Testis (tissue), 3 donors: ENCODE data around the gene TBC1D22A. TPM values are rescaled to one million over a fixed set of nuclear protein-coding genes. Genes with fewer than 3 reads are reported as not detected.

Experiments
- DNase-seq: peaks from one replicate; pipeline ENCODE4 v3.0.0-alpha.2; 2019
- H3K27ac ChIP-seq, 2 donors: fragments of 200-600 bp; sonication (generic); one replicate each; pipeline ENCODE4 v1.5.1; 2019
- H3K27me3 ChIP-seq: fragments of 200-600 bp; sonication (generic); one replicate; pipeline ENCODE4 v1.5.1; 2019
- H3K36me3 ChIP-seq: fragments of 200-600 bp; sonication (generic); one replicate; pipeline ENCODE4 v1.5.1; 2017; ENCODE audit warnings: low read depth; ENCODE audit errors: missing control alignments
- H3K4me1 ChIP-seq: fragments of 200-600 bp; sonication (generic); one replicate; pipeline ENCODE4 v1.5.1; 2019
- H3K4me3 ChIP-seq, 2 donors: fragments of 200-600 bp; sonication (generic); one replicate each; pipeline ENCODE4 v1.5.1; 2017 to 2019
- H3K9me3 ChIP-seq: fragments of 200-600 bp; sonication (generic); one replicate; pipeline ENCODE4 v1.5.1; 2017
- CTCF ChIP-seq, 3 experiments: fragments of 450-650 bp in 2 of 3; fragments of 200-600 bp in 1 of 3; sonication (generic) in 1 of 3; IDR thresholded peaks; one replicate each; pipeline ENCODE4 v1.5.1; 2016 to 2019; ENCODE audit warnings: antibody characterized with exemption in 3 of 3, mild to moderate bottlenecking in 2 of 3, moderate library complexity in 1 of 3
- POLR2A ChIP-seq: fragments of 450-650 bp; IDR thresholded peaks from one replicate; pipeline ENCODE4 v1.6.1; 2017; ENCODE audit warnings: antibody characterized with exemption, mild to moderate bottlenecking, moderate library complexity
- WGBS, 2 donors: methylation state at CpG; one replicate each; pipeline ENCODE4 v1.1.5; 2018; 5-methylcytosine and 5-hydroxymethylcytosine counted together
- intact Hi-C: fragments of 100-400 bp; cut with DNase I; formaldehyde crosslinking; loops from one replicate; pipeline ENCODE4 v1.15.1; 2023; ENCODE audit warnings: low total_unique reads
- polyA plus RNA-seq: library from polyadenylated mRNA; stranded (reverse); fragments of 350-450 nt; fragmentation: Illumina TruSeq; extraction: RNeasy Lipid Tissue Mini Kit (QIAGEN cat#74804); gene quantifications from one replicate; pipeline ENCODE4 v1.2.3, GENCODE V29; 2014; ENCODE audit warnings: low read depth, low replicate concordance; ENCODE audit not compliant: insufficient read depth
- total RNA-seq, 2 donors: library from RNA; depleted of rRNA; stranded (reverse); fragments of >200 nt; gene quantifications; one replicate each; pipeline ENCODE4 v1.2.3, GENCODE V29; 2016

TBC1D22A gene
- total and polyA plus RNA-seq, 3 donors from 2014 or later: 16.6 to 32.8 (median 28.5) TPM

GRCh38 chr22:47119181-47119580 lies 356.7 kb downstream of the TBC1D22A start:
- Histone ChIP-seq H3K36me3 (no peaks in the 10 kb centered on the region), H3K27me3 (no peaks in the 10 kb centered on the region), H3K4me3 (no peak overlapping the region), H3K9me3 (no peaks in the 10 kb centered on the region), H3K27ac (no peak overlapping the region), H3K4me1 (no peaks in the 10 kb centered on the region)
- 93 to 98% methylated on average over 8 of the region's 8 CpGs for WGBS, 2 donors
- intact Hi-C loops: no loop called here
- no peak for DNase-seq
- TF ChIP-seq CTCF (IDR thresholded peaks at IDR 0.05) (no peak), POLR2A (no peak)

GRCh38 chr22:47120399-47120798 lies 357.9 kb downstream of the TBC1D22A start:
- Histone ChIP-seq H3K27ac (no peak overlapping the region), H3K27me3 (no peaks in the 10 kb centered on the region), H3K9me3 (no peaks in the 10 kb centered on the region), H3K4me3 (no peak overlapping the region), H3K36me3 (no peaks in the 10 kb centered on the region), H3K4me1 (no peaks in the 10 kb centered on the region)
- TF ChIP-seq CTCF (IDR thresholded peaks at IDR 0.05): no peak
- TF ChIP-seq POLR2A: no peak
- WGBS, 2 donors: 98 to 100% methylated on average over 2 of the region's 2 CpGs
- intact Hi-C loops: no loop called here
- DNase-seq: no peak

GRCh38 chr22:47121791-47122190 lies 359.3 kb downstream of the TBC1D22A start:
- Histone ChIP-seq H3K36me3 (no peaks in the 10 kb centered on the region), H3K27me3 (no peaks in the 10 kb centered on the region), H3K4me3 (no peak overlapping the region), H3K27ac (no peak overlapping the region), H3K9me3 (no peaks in the 10 kb centered on the region), H3K4me1 (no peaks in the 10 kb centered on the region)
- intact Hi-C loops: no loop called here
- TF ChIP-seq CTCF (IDR thresholded peaks at IDR 0.05) (no peak), POLR2A (no peak)
- DNase-seq: no peak
- WGBS, 2 donors: 96 to 100% methylated on average over 11 of the region's 11 CpGs

- no peak for DNase-seq
- no peaks in the 10 kb centered on the region for H3K36me3 ChIP-seq
- intact Hi-C loops: no loop called here
- H3K9me3 ChIP-seq: no peaks in the 10 kb centered on the region
- no peaks in the 10 kb centered on the region for H3K4me1 ChIP-seq
- no peak for TF ChIP-seq CTCF (IDR thresholded peaks at IDR 0.05)
- no peak for TF ChIP-seq POLR2A
- H3K4me3 ChIP-seq: no peak overlapping the region
- no peaks in the 10 kb centered on the region for H3K27me3 ChIP-seq
- H3K27ac ChIP-seq: no peak overlapping the region
- WGBS, 2 donors: 90 to 92% methylated on average over 8 to 9 of the region's 9 CpGs
Measured at GRCh38 chr22:47122441-47123000, 360.1 kb downstream of the TBC1D22A start.
